Panc1 (cell line): ENCODE measurements around the gene IRAK4. TPM values are rescaled to one million over a fixed set of nuclear protein-coding genes. Genes with fewer than 3 reads are reported as not detected.
A peak's percentile ranks its signal among the peaks of the same experiment; 100 is the strongest.

Source experiments
- ATAC-seq: fragments of 200-7000 bp; cut with Tn5 transposase; 2 replicates; pipeline ENCODE4 v1.9.1; 2020; ENCODE audit warnings: mild to moderate bottlenecking, moderate library complexity
- BruUV-seq: library from RNA; stranded (reverse); fragments of 400-500 nt; replicated peaks from 2 replicates; lab custom pipeline; 2021; lab: Mats Ljungman, UMichigan
- CTCF ChIA-PET: fragments of 300-600 bp; sonication (Branson Sonifier 250); formaldehyde crosslinking; loops from one replicate; lab custom pipeline; 2022; ENCODE audit warnings: antibody characterized with exemption; lab: Charles Lee
- POLR2A ChIA-PET: fragments of 300-600 bp; sonication (Branson Sonifier 250); formaldehyde crosslinking; loops from one replicate; lab custom pipeline; 2022; ENCODE audit warnings: antibody characterized with exemption; lab: Charles Lee
- DNase-seq: peaks from one replicate; pipeline ENCODE4 v3.0.0-alpha.2; 2010; ENCODE audit warnings: low read depth, low spot score
- H3K27ac ChIP-seq: 2 replicates; pipeline ENCODE4 v1.5.1; 2011; ENCODE audit warnings: mild to moderate bottlenecking, low read length, inconsistent platforms
- H3K27me3 ChIP-seq: fragments of 200-500 bp; sonication (Bioruptor generic); 2 replicates; pipeline ENCODE4 v1.6.0; 2014; ENCODE audit warnings: low read length, inconsistent platforms; ENCODE audit not compliant: control insufficient read depth, insufficient read depth
- H3K36me3 ChIP-seq: fragments of 200-500 bp; sonication (Bioruptor generic); 2 replicates; pipeline ENCODE4 v1.5.1; 2014; ENCODE audit warnings: inconsistent platforms, mild to moderate bottlenecking, low read length, moderate library complexity; ENCODE audit not compliant: control insufficient read depth, insufficient read depth
- H3K4me1 ChIP-seq: 2 replicates; pipeline ENCODE4 v1.5.1; 2011; ENCODE audit warnings: inconsistent platforms, mild to moderate bottlenecking, low read length, moderate library complexity; ENCODE audit not compliant: control insufficient read depth, insufficient read depth
- H3K4me3 ChIP-seq, 2 experiments: 2 replicates each; pipeline ENCODE4 v1.5.1; 2011 to 2012; ENCODE audit warnings: low read depth in 2 of 2, low read length in 2 of 2, mild to moderate bottlenecking in 2 of 2, inconsistent platforms in 1 of 2, moderate library complexity in 1 of 2
- H3K9me3 ChIP-seq: fragments of 200-500 bp; sonication (Bioruptor generic); 2 replicates; pipeline ENCODE4 v1.5.1; 2014; ENCODE audit warnings: low read depth, mild to moderate bottlenecking, inconsistent platforms, low read length, moderate library complexity; ENCODE audit not compliant: control insufficient read depth, insufficient read depth
- POLR2AphosphoS5 ChIP-seq: IDR thresholded peaks from 2 replicates; pipeline ENCODE4 v1.6.1; 2012; ENCODE audit warnings: mild to moderate bottlenecking, low read depth, low read length, moderate library complexity
- SIN3A ChIP-seq: IDR thresholded peaks from 2 replicates; pipeline ENCODE4 v1.6.1; 2012; ENCODE audit warnings: low read depth, mild to moderate bottlenecking, low read length, moderate library complexity, borderline replicate concordance; ENCODE audit not compliant: insufficient read depth
- TCF7L2 ChIP-seq: IDR thresholded peaks from 2 replicates; pipeline ENCODE4 v1.6.1; 2011; ENCODE audit warnings: mild to moderate bottlenecking, low read depth, low read length, inconsistent platforms
- in situ Hi-C: cut with HindIII; loops from 2 replicates; pipeline ENCODE4 v1.10.0; 2016; ENCODE audit warnings: low sequenced_read_pairs, low pct_unique_long_range_greater_than_20kb
- intact Hi-C: fragments of 100-400 bp; cut with micrococcal nuclease; formaldehyde crosslinking; loops from one replicate; pipeline ENCODE4 v1.10.0; 2022; ENCODE audit not compliant: unreplicated experiment
- total RNA-seq: library from RNA; stranded (reverse); gene quantifications from one replicate; pipeline ENCODE4 v1.2.1, GENCODE V29; 2021; ENCODE audit not compliant: unreplicated experiment
- TF ChIP-seq, protein P1 (sequence below), 2 experiments: IDR thresholded peaks; 2 replicates each; pipeline ENCODE4 v1.6.1; 2011 to 2012; ENCODE audit warnings: low read depth in 2 of 2, control low read depth in 1 of 2, low read length in 1 of 2, mild to moderate bottlenecking in 1 of 2, moderate library complexity in 1 of 2; ENCODE audit not compliant: insufficient read depth in 1 of 2

IRAK4 gene
- total RNA-seq, 1 experiment from 2014 or later, result 11.3 TPM

DNA sequence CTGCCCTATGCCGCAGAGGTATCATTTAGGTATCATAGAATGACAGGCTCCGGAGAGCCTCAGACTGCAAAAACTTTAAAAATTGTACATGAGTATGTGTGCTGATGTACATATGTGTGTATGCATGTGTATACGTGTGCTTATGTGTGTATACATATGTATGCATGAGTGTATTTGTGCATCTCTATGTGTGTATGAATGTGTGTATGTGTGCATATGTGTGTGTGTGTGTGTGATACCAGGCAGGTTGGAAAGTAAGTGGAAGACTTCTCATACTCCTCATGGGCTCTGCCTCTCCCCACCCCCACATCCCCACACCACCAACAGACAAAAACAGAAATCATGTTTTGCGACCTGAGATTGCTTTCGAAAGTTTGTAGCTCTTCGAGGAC, 76.5 kb downstream of the IRAK4 start:
- no peak for TF ChIP-seq SIN3A
- TF ChIP-seq, protein P1, sequence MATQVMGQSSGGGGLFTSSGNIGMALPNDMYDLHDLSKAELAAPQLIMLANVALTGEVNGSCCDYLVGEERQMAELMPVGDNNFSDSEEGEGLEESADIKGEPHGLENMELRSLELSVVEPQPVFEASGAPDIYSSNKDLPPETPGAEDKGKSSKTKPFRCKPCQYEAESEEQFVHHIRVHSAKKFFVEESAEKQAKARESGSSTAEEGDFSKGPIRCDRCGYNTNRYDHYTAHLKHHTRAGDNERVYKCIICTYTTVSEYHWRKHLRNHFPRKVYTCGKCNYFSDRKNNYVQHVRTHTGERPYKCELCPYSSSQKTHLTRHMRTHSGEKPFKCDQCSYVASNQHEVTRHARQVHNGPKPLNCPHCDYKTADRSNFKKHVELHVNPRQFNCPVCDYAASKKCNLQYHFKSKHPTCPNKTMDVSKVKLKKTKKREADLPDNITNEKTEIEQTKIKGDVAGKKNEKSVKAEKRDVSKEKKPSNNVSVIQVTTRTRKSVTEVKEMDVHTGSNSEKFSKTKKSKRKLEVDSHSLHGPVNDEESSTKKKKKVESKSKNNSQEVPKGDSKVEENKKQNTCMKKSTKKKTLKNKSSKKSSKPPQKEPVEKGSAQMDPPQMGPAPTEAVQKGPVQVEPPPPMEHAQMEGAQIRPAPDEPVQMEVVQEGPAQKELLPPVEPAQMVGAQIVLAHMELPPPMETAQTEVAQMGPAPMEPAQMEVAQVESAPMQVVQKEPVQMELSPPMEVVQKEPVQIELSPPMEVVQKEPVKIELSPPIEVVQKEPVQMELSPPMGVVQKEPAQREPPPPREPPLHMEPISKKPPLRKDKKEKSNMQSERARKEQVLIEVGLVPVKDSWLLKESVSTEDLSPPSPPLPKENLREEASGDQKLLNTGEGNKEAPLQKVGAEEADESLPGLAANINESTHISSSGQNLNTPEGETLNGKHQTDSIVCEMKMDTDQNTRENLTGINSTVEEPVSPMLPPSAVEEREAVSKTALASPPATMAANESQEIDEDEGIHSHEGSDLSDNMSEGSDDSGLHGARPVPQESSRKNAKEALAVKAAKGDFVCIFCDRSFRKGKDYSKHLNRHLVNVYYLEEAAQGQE (IDR thresholded peaks at IDR 0.05; ENCODE audit: insufficient read depth in 1 of 2, low read depth in 2 of 2, low read length in 1 of 2), result no peak
- TF ChIP-seq TCF7L2, result no peak
- POLR2A ChIA-PET, result no interaction called here
- H3K4me1 ChIP-seq, result 0 out of 2 replicates have a peak, but pooled peaks cover 6% of the 10 kb centered on the region
- in situ Hi-C loops, result no loop called here
- DNase-seq (no peak), ATAC-seq (peak; percentile 43)
- no TSS peak for BruUV-seq
- H3K27me3 ChIP-seq, result no peaks in the 10 kb centered on the region
- intact Hi-C loops, result no loop called here
- no peaks in the 10 kb centered on the region for H3K36me3 ChIP-seq
- no peaks in the 10 kb centered on the region for H3K9me3 ChIP-seq
- CTCF ChIA-PET, result no interaction called here
- H3K4me3 ChIP-seq, result peak overlapping the region; percentile 67 to 69
- peak overlapping the region; percentile 26; the same call in 1 of the 2 replicates for H3K27ac ChIP-seq

DNA sequence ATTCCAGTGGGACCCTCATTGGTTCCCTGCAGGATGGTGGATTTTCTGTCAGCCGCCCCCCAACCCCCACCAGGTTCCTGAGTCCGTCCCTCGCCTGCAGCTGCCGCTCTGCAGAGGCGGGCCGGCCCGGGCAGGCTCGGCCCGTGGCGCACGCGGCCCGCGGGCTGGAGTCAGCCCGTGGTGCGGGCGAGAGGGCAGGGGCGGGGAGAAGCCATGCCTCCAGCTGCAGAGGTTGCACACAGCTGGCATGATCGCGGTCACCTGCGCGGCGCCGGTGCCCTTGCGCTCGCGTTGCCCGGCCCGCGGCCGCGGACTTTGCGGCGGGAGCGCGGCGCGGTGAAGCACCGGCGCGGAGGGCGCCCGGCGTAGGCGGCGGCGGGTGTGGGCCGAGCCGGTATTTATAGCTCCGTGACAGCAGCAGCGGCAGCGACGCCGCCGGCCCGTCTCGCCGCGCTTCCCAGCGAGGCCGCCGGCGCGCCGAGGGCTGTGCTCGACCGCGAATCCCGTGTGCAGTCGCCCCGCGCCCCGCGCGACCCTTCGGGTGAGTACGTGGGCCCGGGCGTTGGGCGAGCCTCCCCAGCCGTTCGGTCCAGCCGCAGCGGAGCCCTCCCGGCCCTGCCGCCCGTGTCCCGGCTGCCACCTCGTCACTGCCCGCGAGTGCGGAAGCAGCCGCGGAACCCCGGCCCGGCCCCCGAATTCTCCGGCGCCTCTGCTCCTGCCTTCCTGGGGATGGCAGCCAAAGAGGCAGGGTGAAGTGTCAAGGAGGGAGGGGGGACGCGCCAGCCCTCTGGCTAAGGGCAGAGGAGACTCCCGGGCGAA, 77.1 kb downstream of the IRAK4 start, which contains the start of gene TMEM117:
TMEM117 (plus strand) TSS at position 426 of the 819 bp plus-strand sequence.
- Histone ChIP-seq H3K27me3 (no peaks in the 10 kb centered on the region), H3K27ac (peak within 1 kb of the TSS; percentile 64), H3K36me3 (no peaks in the 10 kb centered on the region), H3K4me3 (peak within 1 kb of the TSS; percentile 67 to 69), H3K4me1 (0 out of 2 replicates have a peak, but pooled peaks cover 6% of the 10 kb centered on the region), H3K9me3 (no peaks in the 10 kb centered on the region)
- CTCF ChIA-PET, result no interaction called here
- in situ Hi-C loops (no loop called here), intact Hi-C loops (no loop called here)
- POLR2A ChIA-PET, result no interaction called here
- peak; percentile 90 for ATAC-seq
- BruUV-seq, result no TSS peak
- TF ChIP-seq, protein P1 (IDR thresholded peaks at IDR 0.05; ENCODE audit: insufficient read depth in 1 of 2, low read depth in 2 of 2, low read length in 1 of 2), result no peak
- TF ChIP-seq POLR2AphosphoS5, result 0 out of 2 replicates have a peak, but pooled peaks have one; percentile 15
- peak; percentile 43 for TF ChIP-seq TCF7L2
- DNase-seq, result no peak
